Activated T-cell treated with anti-CD3 and anti-CD28 coated beads for 24 hours (primary cell): ENCODE measurements around the gene CIDEB.
A peak's percentile ranks its signal among the peaks of the same experiment; 100 is the strongest.
"Not testable (repeated sequence)": the region's sequence is repeated elsewhere in the genome, so short reads cannot be mapped to it uniquely, and the experiment has no call there.

Experiments
- DNase-seq: peaks from one replicate; pipeline ENCODE4 v3.0.0-alpha.2; 2020; ENCODE audit warnings: low read depth

The CIDEB gene

DNA sequence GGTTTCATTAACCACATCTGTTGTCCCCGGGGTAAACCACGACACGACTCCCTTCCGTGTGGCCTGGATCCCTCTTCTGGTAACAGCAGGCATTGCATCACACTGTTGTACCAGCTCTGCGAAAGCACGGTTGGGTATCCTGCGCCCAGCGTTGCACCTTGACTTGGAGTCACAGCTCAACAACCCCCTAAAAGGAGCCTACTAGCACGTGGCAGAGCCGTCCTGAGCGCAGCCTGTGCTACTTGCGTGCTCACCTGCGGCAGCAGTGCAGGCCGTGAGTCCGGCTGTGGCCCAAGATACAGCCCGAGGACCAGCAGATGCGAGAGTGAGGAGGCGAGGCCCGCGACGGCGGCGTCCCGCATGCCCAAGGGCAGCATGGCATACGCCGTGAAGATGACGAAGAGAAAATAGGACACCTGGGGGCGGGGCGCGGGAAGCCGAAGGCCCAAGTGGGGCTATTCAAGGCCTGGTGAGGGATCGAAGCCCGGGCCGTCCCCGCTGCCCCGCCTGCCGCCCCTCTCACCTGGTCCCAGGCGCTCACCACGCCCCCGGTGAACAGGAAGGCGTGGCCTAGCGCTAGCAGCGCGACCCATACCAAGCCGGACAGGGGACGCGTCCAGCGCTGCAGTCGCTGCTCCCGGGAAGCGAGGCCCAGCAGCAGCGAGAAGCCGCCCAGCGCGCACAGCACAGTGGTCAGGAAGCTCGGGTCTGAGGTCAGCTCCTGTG is 24.7 kb upstream of the CIDEB start:
- DNase-seq = peak; percentile 81

GRCh38 chr14:24331731-24332267 is 24.0 kb upstream of the CIDEB start:
- no peak for DNase-seq

GRCh38 chr14:24330973-24331674 is 23.3 kb upstream of the CIDEB start:
- DNase-seq = no peak

DNA sequence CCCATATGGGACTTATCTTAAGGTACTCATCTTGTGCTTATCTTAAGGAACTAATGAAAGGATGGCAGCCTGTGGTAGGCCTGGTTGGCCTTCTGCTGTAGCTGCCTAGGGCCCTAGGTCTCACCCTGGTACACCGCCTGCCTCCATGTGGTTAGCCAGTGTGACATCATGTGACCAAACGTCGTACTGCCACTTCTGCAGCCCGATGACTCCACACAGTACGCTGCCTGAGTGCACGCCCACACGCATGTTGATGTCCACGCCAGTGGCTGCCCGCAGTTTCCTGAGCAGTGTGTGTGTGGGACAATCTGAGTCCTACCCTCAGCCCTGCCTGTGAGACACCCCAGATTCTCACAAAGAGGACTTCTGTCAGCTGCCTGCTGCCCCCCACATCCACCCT is 22.0 kb upstream of the CIDEB start:
- no peak for DNase-seq

DNA sequence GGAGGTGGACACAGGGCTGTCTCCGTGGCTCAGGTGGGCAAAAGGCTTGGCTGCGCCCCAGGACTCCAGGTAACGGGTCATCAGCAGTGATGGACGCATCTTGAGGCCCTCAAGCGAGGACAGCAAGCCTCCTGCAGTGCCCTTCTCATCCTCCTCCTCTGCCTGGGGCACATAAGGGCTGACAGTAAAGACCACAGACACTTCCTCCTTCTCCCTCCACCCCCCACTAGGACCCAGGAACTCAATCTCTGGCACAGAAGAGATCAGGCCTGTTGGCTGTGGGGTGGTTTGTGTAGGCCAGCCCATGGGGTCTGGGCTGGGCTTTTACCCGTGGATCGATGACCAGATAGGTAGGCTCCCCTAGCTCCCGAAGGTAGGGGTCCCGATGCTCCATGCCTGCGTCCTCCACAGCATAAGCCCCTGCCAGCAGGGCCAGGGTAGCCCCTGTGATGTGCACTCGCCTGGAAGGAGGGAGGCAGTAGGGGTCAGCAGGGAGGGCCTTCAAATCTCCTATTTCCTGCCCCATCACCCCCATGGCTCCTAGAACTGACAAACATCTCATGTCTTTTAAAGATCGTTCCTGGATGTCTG is 21.4 kb upstream of the CIDEB start:
- DNase-seq = no peak

GRCh38 chr14:24327914-24328313 is 20.1 kb upstream of the CIDEB start:
- not testable (repeated sequence) for DNase-seq

- no peak for DNase-seq
Measured at GRCh38 chr14:24327303-24327702, 19.5 kb upstream of the CIDEB start.

DNA sequence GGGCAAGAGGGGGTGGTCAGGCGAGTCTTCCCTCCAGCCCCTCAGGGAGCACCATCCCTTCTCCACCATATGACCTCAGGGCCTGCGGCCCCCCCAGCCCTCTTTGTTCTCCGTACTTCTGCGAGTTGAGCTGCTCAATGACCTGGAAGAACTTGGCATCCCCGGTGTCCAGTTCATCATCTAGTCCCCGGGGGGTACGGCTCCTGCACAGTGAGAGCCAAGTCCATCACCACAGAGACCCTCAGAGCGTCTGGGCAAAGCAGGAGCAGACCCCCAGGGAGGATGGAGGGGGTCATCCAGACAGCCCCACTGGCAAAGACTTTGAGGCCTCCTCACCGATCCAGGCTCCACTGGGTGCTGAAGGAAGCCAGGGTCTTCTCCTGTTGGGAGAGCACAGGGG is 18.2 kb upstream of the CIDEB start:
- DNase-seq = no peak

GRCh38 chr14:24325041-24325530 is 17.3 kb upstream of the CIDEB start:
- no peak for DNase-seq

GRCh38 chr14:24324024-24324423 is 16.2 kb upstream of the CIDEB start:
- no peak for DNase-seq

- no peak for DNase-seq
Measured at GRCh38 chr14:24323341-24323740, 15.6 kb upstream of the CIDEB start.

GRCh38 chr14:24322672-24323071 is 14.9 kb upstream of the CIDEB start:
- no peak for DNase-seq

GRCh38 chr14:24321212-24321975 is 13.6 kb upstream of the CIDEB start:
- no peak for DNase-seq

- DNase-seq = no peak
Measured at GRCh38 chr14:24317141-24317928, 9.6 kb upstream of the CIDEB start.

DNA sequence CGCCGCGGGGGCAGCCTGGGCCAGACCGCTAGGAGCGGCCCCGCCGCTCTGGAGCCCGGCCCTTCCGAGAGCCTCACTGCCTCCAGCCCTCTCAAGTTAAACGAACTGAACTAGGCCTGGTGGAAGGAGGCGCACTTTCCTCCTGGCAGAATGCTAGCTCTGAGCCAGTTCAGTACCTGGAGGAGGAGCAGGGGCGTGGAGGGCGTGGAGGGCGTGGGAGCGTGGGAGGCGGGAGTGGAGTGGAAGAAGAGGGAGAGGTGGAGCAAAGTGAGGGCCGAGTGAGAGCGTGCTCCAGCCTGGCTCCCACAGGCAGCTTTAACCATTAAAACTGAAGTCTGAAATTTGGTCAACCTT is 8.8 kb upstream of the CIDEB start:
- DNase-seq = no peak

DNA sequence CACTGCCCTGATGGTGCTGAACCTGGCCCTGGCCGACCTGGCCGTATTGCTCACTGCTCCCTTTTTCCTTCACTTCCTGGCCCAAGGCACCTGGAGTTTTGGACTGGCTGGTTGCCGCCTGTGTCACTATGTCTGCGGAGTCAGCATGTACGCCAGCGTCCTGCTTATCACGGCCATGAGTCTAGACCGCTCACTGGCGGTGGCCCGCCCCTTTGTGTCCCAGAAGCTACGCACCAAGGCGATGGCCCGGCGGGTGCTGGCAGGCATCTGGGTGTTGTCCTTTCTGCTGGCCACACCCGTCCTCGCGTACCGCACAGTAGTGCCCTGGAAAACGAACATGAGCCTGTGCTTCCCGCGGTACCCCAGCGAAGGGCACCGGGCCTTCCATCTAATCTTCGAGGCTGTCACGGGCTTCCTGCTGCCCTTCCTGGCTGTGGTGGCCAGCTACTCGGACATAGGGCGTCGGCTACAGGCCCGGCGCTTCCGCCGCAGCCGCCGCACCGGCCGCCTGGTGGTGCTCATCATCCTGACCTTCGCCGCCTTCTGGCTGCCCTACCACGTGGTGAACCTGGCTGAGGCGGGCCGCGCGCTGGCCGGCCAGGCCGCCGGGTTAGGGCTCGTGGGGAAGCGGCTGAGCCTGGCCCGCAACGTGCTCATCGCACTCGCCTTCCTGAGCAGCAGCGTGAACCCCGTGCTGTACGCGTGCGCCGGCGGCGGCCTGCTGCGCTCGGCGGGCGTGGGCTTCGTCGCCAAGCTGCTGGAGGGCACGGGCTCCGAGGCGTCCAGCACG is 8.2 kb upstream of the CIDEB start:
- DNase-seq = no peak

- DNase-seq = no peak
Measured at GRCh38 chr14:24315243-24315806, 7.5 kb upstream of the CIDEB start.

- no peak for DNase-seq
Measured at GRCh38 chr14:24314377-24315193, 6.8 kb upstream of the CIDEB start.

GRCh38 chr14:24313913-24314312 is 6.1 kb upstream of the CIDEB start:
- DNase-seq = no peak
